Ascending aorta (tissue), 2 donors: ENCODE results near the gene COPB1. TPM values are rescaled to one million over a fixed set of nuclear protein-coding genes. Genes with fewer than 3 reads are reported as not detected.
A peak's percentile ranks its signal among the peaks of the same experiment; 100 is the strongest.

Experiments used
- DNase-seq, 2 donors: peaks; one replicate each; pipeline ENCODE4 v3.0.0-alpha.2; 2019; ENCODE audit warnings: low spot score in 2 of 2
- H3K27ac ChIP-seq, 2 donors: fragments of 200-600 bp; sonication (generic); one replicate each; pipeline ENCODE4 v1.5.1; 2016 to 2017; ENCODE audit warnings: mild to moderate bottlenecking in 1 of 2
- H3K27me3 ChIP-seq: fragments of 200-600 bp; sonication (generic); one replicate; pipeline ENCODE4 v1.5.1; 2017
- H3K36me3 ChIP-seq, 2 donors: fragments of 200-600 bp; sonication (generic); one replicate each; pipeline ENCODE4 v1.5.1; 2016
- H3K4me1 ChIP-seq, 2 donors: fragments of 200-600 bp; sonication (generic); one replicate each; pipeline ENCODE4 v1.5.1; 2016 to 2017; ENCODE audit warnings: mild to moderate bottlenecking in 1 of 2
- H3K4me3 ChIP-seq, 2 donors: fragments of 200-600 bp; sonication (generic); one replicate each; pipeline ENCODE4 v1.5.1; 2016 to 2017; ENCODE audit warnings: mild to moderate bottlenecking in 1 of 2
- H3K9me3 ChIP-seq, 2 donors: fragments of 200-600 bp; sonication (generic); one replicate each; pipeline ENCODE4 v1.5.1; 2016
- intact Hi-C: fragments of 100-400 bp; cut with DNase I; formaldehyde crosslinking; loops from one replicate; pipeline ENCODE4 v1.15.1; 2023
- total RNA-seq: library from RNA; depleted of rRNA; stranded (reverse); fragments of >200 nt; gene quantifications from one replicate; pipeline ENCODE4 v1.1.0, GENCODE V29; 2016
- TF ChIP-seq, protein P1 (sequence below), 3 experiments: fragments of 200-600 bp in 2 of 3; fragments of 450-650 bp in 1 of 3; sonication (generic) in 2 of 3; IDR thresholded peaks; one replicate each; pipeline ENCODE4 v1.5.1; 2016 to 2019; ENCODE audit warnings: antibody characterized with exemption in 3 of 3, mild to moderate bottlenecking in 1 of 3, moderate library complexity in 1 of 3

COPB1 gene
- total RNA-seq, 1 donor from 2014 or later = 29.8 TPM

DNA sequence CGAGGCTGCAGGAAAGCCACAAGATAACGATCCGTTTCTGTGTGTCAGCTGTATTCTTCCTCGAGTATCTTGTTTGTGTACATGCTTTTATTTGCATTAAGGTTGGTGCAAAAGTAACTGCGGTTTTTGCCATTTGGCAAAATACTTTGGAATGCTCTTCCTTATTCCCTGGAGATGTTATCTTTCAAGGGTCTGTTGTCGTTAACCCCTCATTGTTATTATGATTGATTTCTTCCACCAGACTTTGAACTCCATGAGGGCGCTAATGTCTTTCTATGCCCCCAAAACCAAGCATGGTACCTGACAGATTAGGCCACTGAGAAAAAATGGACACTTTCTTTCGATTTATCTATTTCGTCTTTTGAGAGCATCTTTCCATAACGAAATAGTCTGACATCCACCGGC lies 21.1 kb upstream of the COPB1 start:
- Histone ChIP-seq H3K27me3 (no peaks in the 10 kb centered on the region), H3K9me3 (no peaks in the 10 kb centered on the region), H3K4me3 (peak overlapping the region; percentile 85 to 91), H3K36me3 (peaks cover 18 to 25% of the 10 kb centered on the region in 2 donors), H3K27ac (peak overlapping the region; percentile 86 to 89), H3K4me1 (peaks cover 6 to 17% of the 10 kb centered on the region in 2 donors)
- TF ChIP-seq, protein P1, sequence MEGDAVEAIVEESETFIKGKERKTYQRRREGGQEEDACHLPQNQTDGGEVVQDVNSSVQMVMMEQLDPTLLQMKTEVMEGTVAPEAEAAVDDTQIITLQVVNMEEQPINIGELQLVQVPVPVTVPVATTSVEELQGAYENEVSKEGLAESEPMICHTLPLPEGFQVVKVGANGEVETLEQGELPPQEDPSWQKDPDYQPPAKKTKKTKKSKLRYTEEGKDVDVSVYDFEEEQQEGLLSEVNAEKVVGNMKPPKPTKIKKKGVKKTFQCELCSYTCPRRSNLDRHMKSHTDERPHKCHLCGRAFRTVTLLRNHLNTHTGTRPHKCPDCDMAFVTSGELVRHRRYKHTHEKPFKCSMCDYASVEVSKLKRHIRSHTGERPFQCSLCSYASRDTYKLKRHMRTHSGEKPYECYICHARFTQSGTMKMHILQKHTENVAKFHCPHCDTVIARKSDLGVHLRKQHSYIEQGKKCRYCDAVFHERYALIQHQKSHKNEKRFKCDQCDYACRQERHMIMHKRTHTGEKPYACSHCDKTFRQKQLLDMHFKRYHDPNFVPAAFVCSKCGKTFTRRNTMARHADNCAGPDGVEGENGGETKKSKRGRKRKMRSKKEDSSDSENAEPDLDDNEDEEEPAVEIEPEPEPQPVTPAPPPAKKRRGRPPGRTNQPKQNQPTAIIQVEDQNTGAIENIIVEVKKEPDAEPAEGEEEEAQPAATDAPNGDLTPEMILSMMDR (IDR thresholded peaks at IDR 0.05) = no peak
- intact Hi-C loops = loop anchor here (1.0 to 5.0 kb wide), 5 partner anchors 19 to 387 kb away; partner anchors contain the start of genes COPB1 and PDE3B
- DNase-seq = no peak

DNA sequence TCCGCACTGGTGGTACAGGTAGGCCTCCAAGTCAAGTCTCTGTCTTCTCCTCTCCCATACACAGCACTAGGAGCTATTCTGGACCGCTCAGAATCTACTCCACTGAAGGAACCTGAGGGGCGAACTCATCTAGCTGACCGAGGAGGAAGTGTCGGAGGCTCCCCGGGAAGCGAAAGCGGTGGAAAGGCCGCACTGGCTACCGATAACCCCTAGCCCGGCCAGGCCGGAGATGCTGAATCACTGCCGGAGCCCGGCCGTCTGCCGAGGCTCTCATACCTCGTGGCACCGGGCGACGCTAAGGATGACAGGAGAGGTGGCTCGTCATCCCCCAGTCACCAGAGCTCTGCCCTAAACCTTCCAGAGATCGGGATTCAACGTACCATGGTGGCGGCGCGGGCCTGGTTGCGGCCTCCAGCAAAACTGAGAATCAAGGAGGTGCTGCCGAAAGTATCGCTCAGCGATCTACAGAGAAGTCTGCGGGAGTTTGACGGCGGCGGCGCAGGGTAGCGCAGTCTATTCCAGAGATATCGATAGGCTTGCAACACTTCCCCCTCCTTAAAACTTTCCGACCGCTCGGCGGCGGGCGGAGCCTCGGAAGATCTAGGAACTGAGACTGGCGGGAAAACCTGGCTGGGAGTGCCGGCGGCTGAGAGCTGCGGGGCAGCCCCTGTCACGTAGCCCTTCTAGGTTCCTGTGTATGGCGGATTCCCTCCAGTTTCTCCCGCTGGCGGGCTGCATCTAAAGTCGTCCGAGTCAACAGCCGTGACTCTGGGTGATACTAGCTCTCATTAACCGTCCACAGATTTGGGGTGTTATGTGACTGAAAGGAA lies 20.5 kb upstream of the COPB1 start, which contains the start of gene PSMA1:
Gene PSMA1, minus strand, starts transcription at position 470 of the 830 bp plus-strand sequence. Its CDS starts 87 bp downstream, at position 383.
- intact Hi-C loops = loop anchor here (1.0 to 5.0 kb wide), 5 partner anchors 19 to 387 kb away; partner anchors contain the start of genes COPB1 and PDE3B
- Histone ChIP-seq H3K27me3 (no peaks in the 10 kb centered on the region), H3K27ac (peak within 1 kb of the TSS; percentile 86 to 89), H3K4me1 (peaks cover 6 to 17% of the 10 kb centered on the region in 2 donors), H3K4me3 (peak within 1 kb of the TSS; percentile 85 to 91), H3K36me3 (peaks cover 21 to 30% of the 10 kb centered on the region in 2 donors), H3K9me3 (no peaks in the 10 kb centered on the region)
- TF ChIP-seq, protein P1 (IDR thresholded peaks at IDR 0.05) = peak; percentile 22 to 62 (median 45)
- DNase-seq = peak; percentile 82 to 98

DNA sequence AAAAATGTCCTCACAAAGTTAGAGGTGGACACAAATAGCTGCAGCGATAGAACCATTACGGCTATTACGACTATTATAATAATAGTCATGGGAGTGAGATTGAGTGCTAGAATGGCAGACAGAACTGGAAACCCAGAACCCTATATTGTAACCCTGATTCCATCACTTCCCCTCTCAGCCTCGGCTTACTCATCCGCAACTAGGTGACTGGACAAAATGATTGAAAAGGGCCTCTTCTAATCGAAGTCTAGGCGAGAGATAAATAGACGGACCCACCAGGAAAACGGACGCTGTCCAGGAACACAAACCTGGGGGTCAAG lies 19.9 kb upstream of the COPB1 start:
- TF ChIP-seq, protein P1 (IDR thresholded peaks at IDR 0.05) = no peak
- Histone ChIP-seq H3K27me3 (no peaks in the 10 kb centered on the region), H3K36me3 (peaks cover 24 to 35% of the 10 kb centered on the region in 2 donors), H3K9me3 (no peaks in the 10 kb centered on the region), H3K4me1 (peaks cover 6 to 17% of the 10 kb centered on the region in 2 donors), H3K27ac (peak overlapping the region; percentile 86 to 89), H3K4me3 (peak overlapping the region; percentile 85 to 91)
- intact Hi-C loops = no loop called here
- no peak for DNase-seq

DNA sequence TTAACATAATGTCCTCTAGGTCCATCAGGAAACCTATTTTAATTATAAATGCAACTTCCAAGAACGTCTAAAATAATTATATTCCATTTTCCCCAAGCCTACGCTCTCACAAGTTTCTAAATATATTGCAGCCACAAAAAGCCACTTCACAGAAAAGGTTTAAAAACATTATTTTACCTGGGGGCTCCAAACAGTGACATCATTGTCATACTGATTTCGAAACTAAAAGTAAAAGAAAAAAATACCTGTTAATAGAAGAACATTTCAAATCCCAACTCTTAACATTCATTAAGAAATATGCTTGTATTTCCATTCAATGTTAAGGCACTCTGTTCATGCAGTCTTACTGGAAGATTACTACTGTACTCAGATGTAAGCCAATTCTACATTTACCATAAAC lies 19.2 kb upstream of the COPB1 start:
- peak overlapping the region in 1 of 2 donors; percentile 86 for H3K27ac ChIP-seq
- intact Hi-C loops = no loop called here
- TF ChIP-seq, protein P1 (IDR thresholded peaks at IDR 0.05) = no peak

DNA sequence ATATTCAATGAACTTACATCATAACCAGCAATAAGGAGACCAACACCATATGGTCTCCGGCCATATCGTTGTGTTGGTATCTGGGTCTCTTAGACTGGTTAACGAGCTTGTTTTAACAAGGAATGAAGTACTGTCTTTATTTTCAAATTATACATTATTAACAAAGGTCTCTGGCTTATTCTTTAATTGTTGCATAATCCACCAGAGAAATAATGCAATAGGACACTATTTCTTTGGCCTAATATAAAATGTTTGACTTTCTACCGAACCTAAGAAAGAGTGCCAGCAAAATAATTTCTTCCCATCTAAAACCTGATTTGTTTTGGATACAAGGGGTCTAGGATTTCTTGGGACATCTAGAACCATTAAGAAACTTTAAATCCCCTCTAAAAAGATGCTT lies 14.2 kb upstream of the COPB1 start:
- H3K9me3 ChIP-seq = no peaks in the 10 kb centered on the region
- H3K27me3 ChIP-seq = no peaks in the 10 kb centered on the region
- no peak overlapping the region for H3K4me3 ChIP-seq
- TF ChIP-seq, protein P1 (IDR thresholded peaks at IDR 0.05) = no peak
- no peak for DNase-seq
- H3K36me3 ChIP-seq = peaks cover 65 to 93% of the 10 kb centered on the region in 2 donors
- H3K27ac ChIP-seq = no peak overlapping the region
- H3K4me1 ChIP-seq = peaks cover 3 to 8% of the 10 kb centered on the region in 2 donors
- intact Hi-C loops = no loop called here

More for the DNA sequence above, 19.2 kb upstream of the COPB1 start:
- no peak for DNase-seq
- H3K36me3 ChIP-seq = peaks cover 27 to 43% of the 10 kb centered on the region in 2 donors
- no peaks in the 10 kb centered on the region for H3K9me3 ChIP-seq
- peak overlapping the region; percentile 85 to 91 for H3K4me3 ChIP-seq
- H3K27me3 ChIP-seq = no peaks in the 10 kb centered on the region
- peaks cover 6 to 17% of the 10 kb centered on the region in 2 donors for H3K4me1 ChIP-seq
